SU-DHL-6 (cell line): Measurements from ENCODE around the gene GAMT.

Experiments
- EZH2phosphoT487 ChIP-seq: fragments of 200-600 bp; sonication (generic), shearing (Covaris generic); conservative IDR thresholded peaks from 2 replicates; pipeline ENCODE4 v1.6.1; 2018; ENCODE audit warnings: mild to moderate bottlenecking, antibody characterized with exemption, low read length, moderate library complexity, mixed read lengths
- TF ChIP-seq, protein P1 (sequence below): fragments of 200-600 bp; sonication (generic); IDR thresholded peaks from one replicate; pipeline ENCODE4 v1.5.1; 2017; ENCODE audit warnings: antibody characterized with exemption, mild to moderate bottlenecking, low read length, moderate library complexity; ENCODE audit not compliant: insufficient read depth, poor library complexity, severe bottlenecking

DNA sequence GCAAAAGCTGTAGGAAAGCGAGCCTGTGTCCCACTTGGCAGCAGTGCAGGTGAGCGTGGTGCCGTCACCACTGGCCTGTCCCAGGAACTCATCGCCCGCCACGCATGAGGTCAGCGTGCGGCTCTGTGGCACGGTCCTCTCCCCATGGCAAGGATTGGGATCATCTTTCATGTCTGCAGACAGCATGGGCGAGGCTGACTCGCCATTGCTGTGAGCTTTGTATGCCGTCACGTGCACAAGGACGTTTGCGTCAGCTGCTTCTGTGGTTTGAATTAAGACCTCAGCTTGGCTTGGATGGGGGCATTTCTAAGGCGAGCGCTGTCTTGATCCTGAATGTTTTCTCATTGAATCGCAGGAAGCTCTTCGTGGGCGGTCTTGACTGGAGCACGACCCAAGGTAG lies 15.8 kb upstream of the GAMT start:
- TF ChIP-seq, protein P1, sequence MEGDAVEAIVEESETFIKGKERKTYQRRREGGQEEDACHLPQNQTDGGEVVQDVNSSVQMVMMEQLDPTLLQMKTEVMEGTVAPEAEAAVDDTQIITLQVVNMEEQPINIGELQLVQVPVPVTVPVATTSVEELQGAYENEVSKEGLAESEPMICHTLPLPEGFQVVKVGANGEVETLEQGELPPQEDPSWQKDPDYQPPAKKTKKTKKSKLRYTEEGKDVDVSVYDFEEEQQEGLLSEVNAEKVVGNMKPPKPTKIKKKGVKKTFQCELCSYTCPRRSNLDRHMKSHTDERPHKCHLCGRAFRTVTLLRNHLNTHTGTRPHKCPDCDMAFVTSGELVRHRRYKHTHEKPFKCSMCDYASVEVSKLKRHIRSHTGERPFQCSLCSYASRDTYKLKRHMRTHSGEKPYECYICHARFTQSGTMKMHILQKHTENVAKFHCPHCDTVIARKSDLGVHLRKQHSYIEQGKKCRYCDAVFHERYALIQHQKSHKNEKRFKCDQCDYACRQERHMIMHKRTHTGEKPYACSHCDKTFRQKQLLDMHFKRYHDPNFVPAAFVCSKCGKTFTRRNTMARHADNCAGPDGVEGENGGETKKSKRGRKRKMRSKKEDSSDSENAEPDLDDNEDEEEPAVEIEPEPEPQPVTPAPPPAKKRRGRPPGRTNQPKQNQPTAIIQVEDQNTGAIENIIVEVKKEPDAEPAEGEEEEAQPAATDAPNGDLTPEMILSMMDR, result no peak
- no peak for TF ChIP-seq EZH2phosphoT487
